Posterior cingulate gyrus (tissue), 11 donors: ENCODE data around the gene AXIN1.
A peak's percentile ranks its signal among the peaks of the same experiment; 100 is the strongest.
"Not testable (repeated sequence)": the region's sequence is repeated elsewhere in the genome, so short reads cannot be mapped to it uniquely, and the experiment has no call there.

Experiments
- DNase-seq, 10 donors: peaks; one replicate each; pipeline versions ENCODE4 v3.0.0 to v3.0.0-alpha.2; 2020 to 2021; ENCODE audit warnings: mixed read lengths in 3 of 10
- intact Hi-C: fragments of 100-400 bp; cut with DNase I; formaldehyde crosslinking; loops from one replicate; pipeline ENCODE4 v1.15.1; 2023

Gene AXIN1

DNA sequence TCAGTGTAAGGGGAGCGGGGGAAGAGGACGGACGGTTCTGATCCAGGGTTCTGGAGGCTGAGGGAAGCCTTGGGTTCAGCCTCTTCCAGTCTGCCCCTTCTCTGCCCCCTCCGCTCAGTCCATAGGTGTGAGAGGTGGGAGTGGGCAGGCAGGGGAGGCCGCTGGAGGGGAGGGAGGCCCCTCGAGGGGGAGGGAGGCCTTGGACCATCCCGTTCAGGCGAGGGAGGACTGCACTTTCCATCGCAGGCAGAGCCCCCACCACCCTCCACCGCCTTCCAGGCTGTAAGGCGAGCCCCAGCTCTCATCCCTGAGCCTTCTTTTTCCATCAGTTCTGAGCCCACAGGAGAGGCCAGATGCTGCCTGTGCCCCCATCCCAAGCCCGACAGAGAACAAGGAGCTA is 4.2 kb upstream of the AXIN1 start:
- intact Hi-C loops = no loop called here
- no peak for DNase-seq

DNA sequence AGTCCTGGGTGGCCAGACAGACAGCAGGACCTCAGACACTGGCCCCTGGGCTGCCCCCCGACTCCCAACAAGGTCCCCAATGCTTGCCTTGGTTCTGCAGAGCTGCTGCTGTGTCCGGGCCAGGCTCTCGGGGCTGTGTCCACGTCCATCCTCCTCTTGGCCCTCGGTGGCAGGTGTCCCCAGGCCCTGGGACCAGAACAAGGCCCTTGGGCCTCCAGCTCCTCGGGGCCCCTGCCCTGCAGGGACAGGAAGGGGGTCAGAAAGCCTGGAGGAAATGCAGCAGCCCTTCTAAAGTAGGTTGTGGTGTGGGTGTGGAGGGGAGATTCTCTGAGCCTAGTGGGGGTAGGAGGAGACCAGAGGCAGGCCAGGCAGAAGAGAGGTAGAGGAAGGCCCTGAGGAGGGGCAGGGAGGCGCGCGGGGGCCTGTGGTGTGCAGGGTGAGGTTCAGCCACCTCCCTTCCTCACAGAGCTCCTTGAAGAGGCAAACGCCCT is 2.5 kb upstream of the AXIN1 start:
- intact Hi-C loops = loop anchor here (5.0 kb wide), 1 partner anchor 128 kb away; the partner anchor contains the start of gene LUC7L
- DNase-seq = no peak

DNA sequence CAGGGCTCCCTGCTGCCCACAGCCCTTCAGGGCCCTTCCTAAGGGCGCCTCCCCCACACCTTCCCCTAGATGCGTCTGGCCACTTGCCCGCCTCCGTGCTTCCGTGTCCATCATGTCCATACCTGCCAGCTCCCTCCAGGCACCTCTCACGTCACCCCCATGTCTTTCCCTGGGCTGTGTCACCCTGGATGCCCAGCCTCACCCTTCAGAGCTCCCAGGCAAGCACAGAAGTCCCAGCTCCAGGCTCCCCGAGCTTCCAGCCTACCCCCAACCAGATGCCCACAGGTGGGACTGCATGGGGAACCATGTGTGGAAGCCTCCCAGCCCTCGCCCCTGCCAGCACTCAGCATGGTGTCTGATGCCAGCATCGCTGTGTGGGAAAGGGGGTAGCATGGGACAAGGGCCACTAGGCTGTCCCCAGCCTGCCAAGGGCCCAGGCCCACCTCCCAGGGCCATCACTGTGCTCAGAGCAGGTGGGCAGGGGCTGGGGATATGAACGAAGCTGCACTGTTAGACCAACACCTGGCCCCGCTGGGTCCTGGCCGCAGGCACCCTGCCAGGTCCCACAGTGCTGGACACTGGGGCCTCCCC is 1.9 kb upstream of the AXIN1 start:
- peak in 1 of 10 donors; percentile 79 for DNase-seq
- intact Hi-C loops = loop anchor here (5.0 kb wide), 1 partner anchor 127 kb away; the partner anchor contains the start of gene LUC7L

DNA sequence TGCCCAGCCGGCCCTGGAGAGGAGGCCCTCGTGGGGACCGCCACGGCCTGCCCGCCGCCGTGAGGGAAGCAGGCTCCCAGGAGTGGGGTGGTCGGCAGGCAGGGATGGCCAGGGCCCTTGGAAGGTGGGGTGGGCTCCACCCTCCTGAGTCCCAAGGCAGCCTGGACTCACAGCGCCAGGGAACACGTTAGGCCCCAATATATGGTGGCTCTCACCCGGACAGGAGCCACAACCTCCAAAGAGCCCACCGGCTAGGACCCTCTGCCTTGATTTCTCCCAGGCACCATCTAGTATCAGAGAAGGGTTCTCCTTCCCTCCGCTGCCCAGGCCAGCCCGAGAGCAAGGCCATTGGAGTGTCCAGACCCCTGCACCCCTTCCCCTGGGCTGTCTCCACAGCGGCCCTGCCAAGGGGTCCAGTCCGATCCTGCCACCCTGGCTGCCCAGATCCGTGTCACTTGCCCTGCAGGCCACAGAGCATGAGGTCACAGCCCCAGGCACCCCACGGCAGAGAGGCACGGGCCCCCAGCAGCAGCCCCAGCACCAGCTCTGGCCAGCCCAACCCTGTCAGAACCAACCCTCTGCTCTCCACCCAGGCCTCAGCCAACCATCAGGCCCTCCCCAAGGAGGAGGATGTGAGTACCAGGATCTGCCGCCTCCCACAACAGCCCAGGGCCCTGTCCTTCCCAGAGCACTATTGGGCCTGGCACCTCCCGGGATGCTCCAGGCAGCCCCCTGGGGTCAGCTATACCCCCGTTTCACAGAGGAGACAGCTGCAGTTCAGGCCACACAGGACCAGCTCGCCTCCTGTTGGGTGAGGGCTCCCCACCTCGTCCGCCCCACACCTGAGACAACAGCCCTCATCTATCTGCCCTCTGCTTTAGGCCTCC is 1.1 kb upstream of the AXIN1 start:
- DNase-seq = peak in 1 of 10 donors; percentile 79
- intact Hi-C loops = loop anchor here (5.0 kb wide), 1 partner anchor 126 kb away; the partner anchor contains the start of gene LUC7L

DNA sequence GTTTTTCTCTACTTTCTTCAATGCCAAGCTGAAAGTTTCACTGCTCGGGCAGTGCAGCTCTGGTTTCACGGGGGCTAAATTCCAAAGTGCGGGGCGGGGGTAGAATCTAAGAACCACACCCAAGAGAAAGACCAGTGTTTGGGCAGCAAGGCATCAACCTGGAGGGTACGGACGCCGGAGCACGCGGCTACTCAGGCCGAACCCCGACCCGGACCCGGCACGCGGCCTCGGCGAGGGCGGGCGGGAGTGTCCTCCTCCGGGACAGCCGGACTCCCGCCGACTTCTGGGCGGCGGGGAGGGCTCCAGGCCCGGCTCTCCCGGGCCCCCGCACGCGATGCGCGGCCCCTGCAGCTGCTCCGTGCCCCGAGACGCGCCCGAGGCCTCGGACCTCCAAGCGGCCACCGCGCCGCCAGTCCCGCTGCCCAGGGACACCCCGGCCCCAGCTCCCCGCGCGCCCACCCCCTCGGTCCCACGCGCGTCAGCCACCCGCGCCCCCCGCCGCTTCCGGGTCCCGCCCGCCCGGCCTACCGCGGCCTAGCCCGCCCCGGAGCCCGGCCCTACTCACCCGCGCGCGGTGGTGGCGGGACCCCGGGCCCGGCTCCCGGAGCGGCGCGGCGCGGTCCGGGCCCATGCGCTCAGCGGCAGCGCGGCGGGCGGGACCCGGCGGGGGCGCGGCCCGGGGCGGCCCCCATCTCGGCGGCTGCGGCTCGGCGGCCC is 561 bp downstream of the AXIN1 start:
- intact Hi-C loops = loop anchor here (5.0 kb wide), 1 partner anchor 125 kb away; the partner anchor contains the start of gene LUC7L

DNA sequence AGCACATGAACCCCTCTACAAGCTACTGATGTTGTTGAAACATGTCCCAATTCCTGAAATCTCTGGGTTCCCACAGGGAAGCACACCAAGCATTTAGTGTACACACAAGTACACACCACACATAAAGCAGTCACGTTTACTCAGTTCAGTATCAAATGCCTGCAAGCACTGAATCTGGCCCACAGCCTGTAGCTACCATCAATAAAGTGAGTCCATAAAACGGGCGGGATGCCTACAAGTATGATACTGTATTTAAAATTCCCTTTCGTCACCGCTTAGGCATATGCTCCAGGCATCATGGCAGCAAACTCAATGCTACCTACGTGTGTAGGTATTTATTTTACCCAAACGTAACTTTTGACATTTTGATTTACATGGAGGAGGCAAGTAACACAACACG is 2.3 kb downstream of the AXIN1 start:
- DNase-seq = no peak
- intact Hi-C loops = loop anchor here (5.0 kb wide), 1 partner anchor 123 kb away; the partner anchor contains the start of gene LUC7L

More for the DNA sequence above, 561 bp downstream of the AXIN1 start:
- peak in 1 of 10 donors; percentile 86 for DNase-seq

DNA sequence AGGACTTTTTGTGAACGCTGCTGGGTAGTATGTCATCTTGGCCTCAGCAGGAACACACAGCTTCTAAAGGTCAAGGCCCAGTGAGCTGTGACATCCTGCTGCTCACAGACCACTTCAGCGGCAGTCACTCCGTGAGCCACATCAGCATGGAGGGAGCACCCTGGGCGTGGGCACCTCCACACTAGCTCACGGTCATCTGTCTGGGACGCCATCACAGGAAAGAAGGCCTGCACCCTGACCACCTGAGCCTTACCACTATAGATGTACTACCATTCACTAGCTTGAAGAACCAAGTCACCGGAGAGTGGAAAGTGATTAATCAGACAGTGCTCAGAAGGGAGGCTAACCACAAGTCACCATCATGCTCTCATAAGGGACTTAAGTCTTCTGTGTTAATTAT is 3.3 kb downstream of the AXIN1 start:
- DNase-seq = no peak

DNA sequence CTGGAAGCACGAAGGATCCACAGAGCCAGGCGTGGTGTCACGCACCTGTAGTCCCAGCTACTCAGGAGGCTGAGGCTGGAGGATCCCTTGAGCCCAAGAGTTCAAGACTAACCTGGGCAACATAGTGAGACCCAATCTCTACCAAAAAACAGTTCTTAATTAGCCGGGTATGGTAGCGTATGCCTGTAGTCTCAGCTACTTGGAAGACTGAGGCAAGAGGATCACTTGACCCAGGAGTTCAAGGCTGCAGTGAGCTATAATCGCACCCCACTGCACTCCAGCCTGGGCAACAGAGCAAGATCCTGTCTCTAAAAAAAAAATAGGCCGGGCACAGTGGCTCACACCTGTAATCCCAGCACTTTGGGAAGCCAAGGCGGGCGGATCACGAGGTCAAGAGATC is 4.0 kb downstream of the AXIN1 start:
- DNase-seq, intact Hi-C loops: not testable (repeated sequence)

More for the DNA sequence above, 3.3 kb downstream of the AXIN1 start:
- intact Hi-C loops = no loop called here

DNA sequence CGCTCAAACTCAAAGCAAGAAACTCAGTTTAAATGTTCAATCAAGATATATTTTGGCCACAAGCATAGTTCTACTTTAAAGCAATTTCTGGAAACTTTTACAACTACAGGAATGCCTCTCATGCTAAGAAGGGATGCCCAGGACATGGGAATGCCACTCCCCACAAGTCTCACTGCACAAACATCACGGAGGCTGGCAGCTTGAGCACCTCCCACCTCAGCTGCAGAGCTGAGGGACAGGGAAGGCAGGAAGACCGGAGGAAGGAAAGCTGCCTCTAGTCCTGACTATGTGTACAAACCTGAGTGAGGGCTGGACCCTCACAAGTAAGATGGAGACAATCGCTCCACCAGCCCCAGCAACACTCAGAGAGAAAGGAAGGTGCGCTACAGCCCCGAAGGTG is 5.3 kb downstream of the AXIN1 start:
- intact Hi-C loops = no loop called here
- DNase-seq = peak in 1 of 10 donors; percentile 78

DNA sequence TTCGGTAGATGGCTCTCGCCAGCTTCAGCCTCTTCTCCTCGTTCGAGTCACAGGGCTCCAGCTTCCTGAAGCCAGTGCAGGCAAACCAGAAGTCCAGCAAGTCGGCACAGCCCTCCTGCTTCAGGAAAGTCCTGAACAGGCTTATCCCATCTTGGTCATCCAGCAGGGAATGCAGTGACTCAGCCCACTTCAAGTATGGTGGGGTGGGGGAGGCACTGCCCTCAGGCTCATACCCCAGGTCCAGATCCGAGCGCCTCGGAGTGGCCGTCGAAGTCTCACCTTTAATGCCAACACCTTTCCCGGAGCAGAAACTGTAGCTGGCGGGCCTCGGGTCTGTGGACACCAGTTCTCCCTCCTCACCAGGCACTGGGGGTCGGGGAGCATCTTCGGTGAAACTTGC is 5.9 kb downstream of the AXIN1 start:
- DNase-seq = no peak
- intact Hi-C loops = no loop called here

DNA sequence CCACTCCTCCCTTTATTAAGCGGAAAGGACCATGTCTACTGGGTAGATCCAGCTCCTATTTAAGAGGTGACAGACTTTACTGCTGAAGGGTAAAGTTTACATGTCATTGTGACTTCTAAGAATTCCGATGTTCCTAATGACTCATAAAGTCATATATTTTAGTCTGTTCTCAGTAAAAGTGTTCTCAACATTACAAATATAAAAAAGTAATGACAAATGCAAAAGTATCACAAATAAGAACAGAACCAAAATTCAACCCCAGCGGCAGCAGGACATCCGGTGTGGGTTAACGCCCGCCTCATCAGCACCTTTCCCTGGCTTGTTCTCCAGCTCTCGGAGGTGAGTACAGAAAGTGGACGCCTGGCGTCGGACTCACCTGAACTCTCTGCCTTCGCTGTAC is 6.8 kb downstream of the AXIN1 start:
- no peak for DNase-seq
- intact Hi-C loops = no loop called here

DNA sequence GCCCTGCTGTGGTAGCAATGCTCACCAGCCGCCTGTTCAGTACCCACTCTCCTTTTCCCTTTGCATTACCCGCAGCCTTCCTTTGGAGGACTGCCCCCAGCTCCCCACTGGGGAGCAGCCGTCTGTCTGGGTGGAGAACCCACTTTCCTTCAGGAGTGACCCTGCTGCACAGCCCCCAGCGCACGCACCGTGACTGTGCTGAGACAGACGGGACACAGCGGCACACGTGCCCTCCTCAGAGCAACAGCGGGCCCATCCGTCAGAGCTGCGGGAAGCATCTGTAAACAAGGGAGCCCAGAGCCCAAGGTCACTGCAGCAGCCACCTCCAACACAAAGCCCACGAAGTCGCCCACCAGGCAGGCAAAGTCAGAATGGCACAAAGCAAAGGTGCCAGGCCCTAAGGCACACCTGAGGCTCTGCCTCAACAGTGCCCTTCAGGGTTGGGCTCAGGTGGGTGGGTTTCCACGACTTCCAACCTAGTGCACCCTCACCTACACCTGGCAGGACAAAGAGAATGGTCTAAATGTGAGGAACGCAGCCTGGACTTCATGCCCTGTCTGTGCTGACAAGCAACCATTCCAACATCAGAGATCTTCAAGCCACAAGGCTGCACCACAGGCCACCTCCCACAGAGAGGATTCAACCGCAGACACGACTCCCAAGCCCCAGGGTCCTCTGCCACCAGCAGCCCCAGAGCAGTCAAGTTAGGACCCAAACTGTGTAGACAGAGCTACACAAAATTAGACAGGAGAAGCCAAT is 9.9 kb downstream of the AXIN1 start:
- no peak for DNase-seq
- intact Hi-C loops = no loop called here

DNA sequence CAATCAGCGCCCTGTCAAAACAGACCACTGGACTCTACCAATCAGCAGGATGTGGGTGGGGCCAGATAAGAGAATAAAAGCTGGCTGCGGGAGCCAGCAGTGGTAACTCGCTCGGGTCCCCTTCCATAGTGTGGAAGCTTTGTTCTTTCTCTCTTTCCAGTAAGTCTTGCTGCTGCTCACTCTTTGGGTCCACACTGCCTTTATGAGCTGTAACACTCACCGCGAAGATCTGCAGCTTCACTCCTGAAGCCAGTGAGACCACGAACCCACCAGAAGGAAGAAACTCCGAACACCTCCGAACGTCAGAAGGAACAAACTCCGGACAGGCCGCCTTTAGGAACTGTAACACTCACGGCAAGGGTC is 10.6 kb downstream of the AXIN1 start:
- intact Hi-C loops, DNase-seq: not testable (repeated sequence)

DNA sequence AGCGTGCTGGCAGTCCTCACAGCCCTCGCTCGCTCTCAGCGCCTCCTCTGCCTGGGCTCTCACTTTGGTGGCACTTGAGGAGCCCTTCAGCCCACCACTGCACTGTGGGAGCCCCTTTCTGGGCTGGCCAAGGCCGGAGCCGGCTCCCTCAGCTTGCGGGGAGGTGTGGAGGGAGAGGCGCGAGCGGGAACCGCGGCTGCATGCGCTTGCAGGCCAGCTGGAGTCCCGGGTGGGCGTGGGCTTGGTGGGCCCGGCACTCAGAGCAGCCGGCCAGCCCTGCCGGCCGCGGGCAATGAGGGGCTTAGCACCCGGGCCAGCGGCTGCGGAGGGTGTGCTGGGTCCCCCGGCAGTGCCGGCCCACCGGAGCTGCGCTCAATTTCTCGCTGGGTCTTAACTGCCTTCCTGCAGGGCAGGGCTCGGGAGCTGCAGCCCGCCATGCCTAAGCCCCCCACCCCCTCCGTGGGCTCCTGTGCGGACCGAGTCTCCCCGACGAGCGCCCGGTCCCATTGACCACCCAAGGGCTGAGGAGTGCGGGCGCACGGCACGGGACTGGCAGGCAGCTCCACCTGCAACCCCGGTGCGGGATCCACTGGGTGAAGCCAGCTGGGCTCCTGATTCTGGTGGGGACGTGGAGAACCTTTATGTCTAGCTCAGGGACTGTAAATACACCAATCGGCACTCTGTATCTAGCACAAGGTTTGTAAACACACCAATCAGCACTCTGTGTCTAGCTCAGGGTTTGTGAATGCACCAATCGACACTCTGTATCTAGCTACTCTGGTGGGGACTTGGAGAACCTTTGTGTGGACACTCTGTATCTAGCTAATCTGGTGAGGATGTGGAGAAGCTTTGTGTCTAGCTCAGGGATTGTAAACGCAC is 11.2 kb downstream of the AXIN1 start:
- intact Hi-C loops, DNase-seq: not testable (repeated sequence)

DNA sequence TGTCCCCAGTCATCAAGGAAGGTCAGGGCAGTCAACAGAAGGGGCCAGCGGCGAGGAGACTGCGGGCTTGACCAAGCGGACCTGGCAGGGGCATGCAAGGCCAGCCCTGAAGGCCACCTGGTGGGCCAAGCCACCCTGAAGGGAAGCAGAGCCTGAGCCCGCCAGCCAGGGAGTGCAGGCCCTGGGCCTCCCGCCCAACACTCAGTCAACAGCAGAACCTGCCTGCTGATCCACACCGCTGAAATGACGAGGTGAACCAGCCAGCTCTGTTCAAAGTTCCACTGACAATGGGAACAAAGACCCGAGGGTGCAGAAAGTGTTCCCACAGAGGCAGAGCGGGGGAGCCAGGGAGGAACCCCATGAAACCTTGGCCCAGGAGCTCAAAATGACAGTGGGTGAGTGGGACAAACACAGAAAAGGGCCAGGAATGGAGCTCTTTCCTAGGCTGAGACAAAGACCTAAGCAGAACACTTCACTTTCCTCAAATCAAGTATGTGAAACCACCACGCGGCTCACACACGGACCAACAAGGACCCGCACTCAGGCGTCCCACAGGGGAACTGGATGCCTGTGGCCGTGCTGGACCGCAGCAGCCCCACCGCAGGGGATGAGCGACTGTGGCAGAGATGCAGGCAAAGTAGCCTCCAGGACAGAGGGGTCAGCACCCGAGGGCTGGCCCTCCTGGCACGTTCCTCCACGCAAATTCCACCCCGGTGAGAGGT is 12.0 kb downstream of the AXIN1 start:
- intact Hi-C loops = no loop called here
- no peak for DNase-seq

DNA sequence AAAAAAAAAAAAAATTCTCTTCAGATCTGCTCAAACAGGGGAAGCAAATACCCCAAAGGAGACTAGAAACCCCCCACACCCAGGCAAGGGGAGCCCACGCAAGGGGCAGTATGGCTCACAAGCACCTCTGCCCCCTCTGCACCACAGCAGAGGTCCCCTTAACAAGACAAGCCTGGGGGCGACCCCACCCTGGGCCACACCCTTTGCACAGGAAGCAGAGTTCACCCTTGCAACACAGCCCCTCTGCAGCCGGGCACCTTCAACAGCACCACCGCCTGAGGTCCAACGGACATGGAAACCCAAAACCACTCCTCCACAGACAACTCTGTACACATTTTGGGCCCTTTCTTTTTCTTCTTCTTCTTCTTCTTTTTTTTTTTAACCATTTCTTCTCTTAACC is 12.8 kb downstream of the AXIN1 start:
- DNase-seq = no peak
- intact Hi-C loops = no loop called here

DNA sequence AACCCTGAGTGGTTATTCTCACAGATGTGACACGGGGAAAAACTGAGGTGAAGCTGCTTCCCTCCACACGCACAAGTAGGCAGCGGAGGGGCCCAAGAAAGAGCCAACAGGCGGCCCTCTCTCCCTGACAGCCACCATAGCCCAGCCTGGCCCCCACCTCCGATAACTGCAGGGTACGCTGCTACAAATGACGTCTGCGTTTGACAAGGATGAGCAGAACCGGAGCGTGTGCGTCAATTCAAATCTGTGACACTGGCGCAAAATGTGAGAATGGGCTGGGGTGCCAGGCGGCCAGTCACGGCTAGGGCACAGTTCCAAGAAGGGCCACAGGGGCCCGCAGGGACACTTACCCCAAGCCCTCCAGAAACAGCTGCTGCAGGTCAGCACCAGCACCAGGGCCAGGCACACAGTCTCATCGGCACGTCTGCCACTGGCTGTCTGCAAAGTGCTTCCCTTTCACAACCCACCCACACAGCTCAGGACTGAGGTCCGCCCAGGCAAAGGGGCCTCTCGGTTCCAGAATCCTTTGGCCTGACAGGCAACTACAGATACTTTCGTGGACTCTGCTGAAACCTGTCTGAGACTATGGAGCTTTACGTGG is 14.4 kb downstream of the AXIN1 start:
- intact Hi-C loops = no loop called here
- DNase-seq = peak in 1 of 10 donors; percentile 79

DNA sequence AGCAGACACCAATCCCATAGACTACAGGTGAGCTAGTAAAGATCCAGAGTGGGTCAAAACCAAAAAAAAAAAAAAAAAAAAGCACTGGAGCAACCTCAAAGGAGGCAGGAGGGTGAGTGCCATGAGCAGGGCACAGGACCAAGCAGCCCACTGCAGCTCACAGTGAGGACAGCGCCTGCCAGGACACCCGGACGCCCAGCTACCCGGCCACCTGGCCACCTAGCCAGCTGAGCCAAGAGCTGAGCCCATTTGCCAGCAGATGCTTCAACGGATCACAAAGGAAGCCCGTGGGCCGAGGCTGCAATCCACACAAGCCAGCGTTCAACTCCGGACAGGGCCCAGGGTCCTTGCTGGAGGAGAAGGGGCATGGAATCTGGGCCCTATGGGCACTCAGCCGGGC is 15.1 kb downstream of the AXIN1 start:
- DNase-seq = peak in 1 of 10 donors; percentile 84
- intact Hi-C loops = no loop called here
